Activated CD8-positive, alpha-beta T cell treated with anti-CD3 and anti-CD28 coated beads for 36 hours (primary cell): ENCODE measurements around the gene POLDIP3. TPM values are rescaled to one million over a fixed set of nuclear protein-coding genes. Genes with fewer than 3 reads are reported as not detected.

Experiments
- ATAC-seq: fragments of 200-7000 bp; cut with Tn5 transposase; one replicate; pipeline ENCODE4 v1.10.0; 2021; ENCODE audit warnings: mild to moderate bottlenecking, moderate library complexity
- CTCF ChIA-PET: fragments of 350-600 bp; sonication (Branson Sonifier 250); formaldehyde crosslinking; loops from one replicate; lab custom pipeline; 2021; ENCODE audit warnings: antibody characterized with exemption; lab: Charles Lee
- POLR2A ChIA-PET: fragments of 350-600 bp; sonication (Branson Sonifier 250); formaldehyde crosslinking; loops from one replicate; lab custom pipeline; 2021; ENCODE audit warnings: antibody characterized with exemption; lab: Charles Lee
- DNase-seq: peaks from one replicate; pipeline ENCODE4 v3.0.0-alpha.2; 2020
- H3K27ac Mint-ChIP-seq: one replicate; pipeline ENCODE4 v1.8.0; 2021; ENCODE audit warnings: mild to moderate bottlenecking, mixed read lengths
- H3K27me3 Mint-ChIP-seq: one replicate; pipeline ENCODE4 v1.8.0; 2021; ENCODE audit warnings: mixed read lengths
- H3K36me3 Mint-ChIP-seq: one replicate; pipeline ENCODE4 v1.8.0; 2021; ENCODE audit warnings: low read depth, mixed read lengths
- H3K4me1 Mint-ChIP-seq: one replicate; pipeline ENCODE4 v1.8.0; 2021; ENCODE audit warnings: low read depth, mixed read lengths
- H3K4me3 Mint-ChIP-seq: one replicate; pipeline ENCODE4 v1.8.0; 2021; ENCODE audit warnings: mild to moderate bottlenecking, moderate library complexity, mixed read lengths
- H3K9me3 Mint-ChIP-seq: one replicate; pipeline ENCODE4 v1.8.0; 2021; ENCODE audit warnings: mixed read lengths
- CTCF ChIP-seq: fragments of 200-600 bp; IDR thresholded peaks from one replicate; pipeline ENCODE4 v1.8.0; 2022; ENCODE audit warnings: antibody characterized with exemption, mild to moderate bottlenecking
- intact Hi-C: fragments of 100-400 bp; cut with micrococcal nuclease; formaldehyde crosslinking; loops from one replicate; pipeline ENCODE4 v1.10.0; 2022
- total RNA-seq, 2 experiments: library from RNA; stranded (reverse); gene quantifications; one replicate each; pipeline ENCODE4 v1.2.3, GENCODE V29; 2021

The POLDIP3 gene
- total RNA-seq, 2 experiments from 2014 or later = 70.2 to 71.1 TPM

DNA sequence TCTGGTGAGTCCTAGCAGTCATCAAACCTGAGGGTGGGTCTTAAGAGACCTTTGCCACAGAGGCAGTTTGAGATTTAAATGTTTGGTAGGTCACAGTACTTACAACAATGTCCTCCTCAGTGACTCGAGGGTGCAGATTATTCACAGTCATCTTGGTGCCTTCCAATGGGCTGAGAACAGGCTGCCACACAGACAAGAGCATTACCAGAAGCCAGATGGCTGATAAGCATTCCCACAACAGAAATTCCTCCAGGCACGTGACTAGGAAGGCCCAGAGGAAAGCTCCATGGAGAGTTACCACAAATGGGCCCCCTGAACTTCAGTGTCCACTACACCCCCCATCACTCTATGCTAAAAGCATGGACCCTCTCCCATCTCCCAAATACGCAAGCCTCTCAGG, 19.2 kb downstream of the POLDIP3 start:
- TF ChIP-seq CTCF = no peak
- H3K36me3 Mint-ChIP-seq = peaks cover 43% of the 10 kb centered on the region
- H3K9me3 Mint-ChIP-seq = no peaks in the 10 kb centered on the region
- DNase-seq (no peak), ATAC-seq (no peak)
- no peaks in the 10 kb centered on the region for H3K27me3 Mint-ChIP-seq
- H3K27ac Mint-ChIP-seq = no peak overlapping the region
- intact Hi-C loops = no loop called here
- H3K4me1 Mint-ChIP-seq = no peaks in the 10 kb centered on the region
- no peak overlapping the region for H3K4me3 Mint-ChIP-seq
- ChIA-PET CTCF (interaction anchor here (1.3 kb wide), 1 partner anchor 12 kb away, joined by 3 read pairs; no protein-coding TSS in a partner anchor), POLR2A (interaction anchor here (0.7 to 10.1 kb wide), 6 partner anchors 10 to 25 kb away, joined by 3 to 69 read pairs (median 4); partner anchors contain the start of gene POLDIP3)

DNA sequence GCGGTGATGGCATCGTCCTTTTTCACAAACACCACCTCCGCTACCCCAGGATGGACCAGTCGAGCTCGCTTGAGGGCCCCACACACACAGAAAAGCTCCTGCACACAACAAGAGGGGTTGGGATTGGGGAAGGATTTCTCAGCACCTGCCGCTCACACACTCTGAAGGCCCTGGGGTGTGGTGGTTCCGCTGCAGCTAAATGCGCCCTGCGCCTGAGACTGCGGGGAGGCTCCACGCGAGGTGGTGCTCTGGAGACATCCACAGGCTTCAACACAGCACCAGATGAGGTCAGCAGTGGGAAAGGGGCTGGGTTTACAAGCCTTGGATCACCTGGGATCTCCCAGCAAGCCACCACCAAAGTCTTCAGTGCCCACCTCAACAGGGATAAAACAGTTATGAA, 22.7 kb downstream of the POLDIP3 start:
- intact Hi-C loops = no loop called here
- H3K36me3 Mint-ChIP-seq = peaks cover 31% of the 10 kb centered on the region
- no peaks in the 10 kb centered on the region for H3K27me3 Mint-ChIP-seq
- no peaks in the 10 kb centered on the region for H3K9me3 Mint-ChIP-seq
- H3K27ac Mint-ChIP-seq = no peak overlapping the region
- no peak for TF ChIP-seq CTCF
- CTCF ChIA-PET = no interaction called here
- no peaks in the 10 kb centered on the region for H3K4me1 Mint-ChIP-seq
- no peak overlapping the region for H3K4me3 Mint-ChIP-seq
- DNase-seq (no peak), ATAC-seq (no peak)
- POLR2A ChIA-PET = interaction anchor here (1.0 kb wide), 1 partner anchor 46 kb away, joined by 4 read pairs; no protein-coding TSS in a partner anchor

GRCh38 chr22:42587588-42588175, 27.0 kb downstream of the POLDIP3 start:
- DNase-seq = no peak
- POLR2A ChIA-PET = interaction anchor here (0.7 to 1.7 kb wide), 3 partner anchors 16 to 27 kb away, joined by 3 to 6 read pairs (median 4); partner anchors contain the start of gene POLDIP3
- no peak for TF ChIP-seq CTCF
- Mint-ChIP-seq H3K4me3 (no peak overlapping the region), H3K27ac (no peak overlapping the region), H3K9me3 (no peaks in the 10 kb centered on the region), H3K36me3 (peaks cover 27% of the 10 kb centered on the region), H3K27me3 (no peaks in the 10 kb centered on the region), H3K4me1 (no peaks in the 10 kb centered on the region)
- CTCF ChIA-PET = no interaction called here
- ATAC-seq = no peak
- intact Hi-C loops = no loop called here

- DNase-seq (no peak), ATAC-seq (no peak)
- Mint-ChIP-seq H3K4me3 (no peak overlapping the region), H3K9me3 (no peaks in the 10 kb centered on the region), H3K4me1 (peaks cover 6% of the 10 kb centered on the region), H3K36me3 (peaks cover 30% of the 10 kb centered on the region), H3K27me3 (no peaks in the 10 kb centered on the region), H3K27ac (peak overlapping the region; percentile 17)
- POLR2A ChIA-PET = interaction anchor here (1.6 to 7.1 kb wide), 3 partner anchors 9 to 26 kb away, joined by 6 to 102 read pairs (median 6); partner anchors contain the start of gene POLDIP3
- CTCF ChIA-PET = no interaction called here
- intact Hi-C loops = no loop called here
- TF ChIP-seq CTCF = no peak
Measured at GRCh38 chr22:42586381-42586780, 28.3 kb downstream of the POLDIP3 start.

DNA sequence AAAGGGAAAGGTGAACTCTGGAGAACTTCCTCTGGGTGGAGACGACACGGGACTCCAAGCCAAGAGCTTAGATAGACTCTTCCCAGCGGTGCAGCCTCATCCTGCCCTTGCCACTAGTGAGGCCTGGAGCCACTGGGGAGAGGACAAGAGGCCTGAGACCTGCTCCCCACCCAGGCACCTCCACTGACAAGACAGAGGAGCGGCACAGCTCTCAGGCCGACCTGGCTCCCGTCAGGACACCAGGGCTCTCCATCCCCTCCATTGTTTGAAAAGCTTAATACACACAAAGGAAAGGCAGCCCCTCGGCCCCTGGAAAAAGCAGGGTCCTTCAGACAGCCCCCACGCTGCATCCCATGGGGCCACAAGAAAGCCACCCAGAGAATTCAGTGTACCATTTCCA, 29.6 kb downstream of the POLDIP3 start:
- no peak for ATAC-seq
- peaks cover 7% of the 10 kb centered on the region for H3K4me1 Mint-ChIP-seq
- no peak for DNase-seq
- H3K36me3 Mint-ChIP-seq = peaks cover 36% of the 10 kb centered on the region
- H3K27me3 Mint-ChIP-seq = no peaks in the 10 kb centered on the region
- no peak overlapping the region for H3K4me3 Mint-ChIP-seq
- H3K27ac Mint-ChIP-seq = no peak overlapping the region
- no peak for TF ChIP-seq CTCF
- POLR2A ChIA-PET = interaction anchor here (0.7 to 7.1 kb wide), 6 partner anchors 10 to 28 kb away, joined by 3 to 102 read pairs (median 5); partner anchors contain the start of gene POLDIP3
- intact Hi-C loops = no loop called here
- no peaks in the 10 kb centered on the region for H3K9me3 Mint-ChIP-seq
- CTCF ChIA-PET = interaction anchor here (2.0 kb wide), 1 partner anchor 24 kb away, joined by 10 read pairs; no protein-coding TSS in a partner anchor
